NT2/D1 (cell line): ENCODE data around the gene LARP4.

Experiments
- DNase-seq: peaks from one replicate; pipeline ENCODE4 v3.0.0-alpha.2; 2011; ENCODE audit warnings: low read depth, low spot score
- H3K27me3 ChIP-seq: 2 replicates; pipeline ENCODE4 v1.6.0; 2011; ENCODE audit warnings: mild to moderate bottlenecking; ENCODE audit not compliant: insufficient read length, insufficient read depth
- H3K36me3 ChIP-seq: 2 replicates; pipeline ENCODE4 v1.6.1; 2011; ENCODE audit warnings: mild to moderate bottlenecking, low read length, mixed read lengths; ENCODE audit not compliant: insufficient read depth, insufficient read length
- H3K4me1 ChIP-seq: 2 replicates; pipeline ENCODE4 v1.5.1; 2011; ENCODE audit not compliant: insufficient read depth, insufficient read length
- H3K4me3 ChIP-seq: 2 replicates; pipeline ENCODE4 v1.5.1; 2011; ENCODE audit warnings: low read depth; ENCODE audit not compliant: insufficient read length
- H3K9ac ChIP-seq: 2 replicates; pipeline ENCODE4 v1.6.0; 2011; ENCODE audit warnings: low read depth; ENCODE audit not compliant: insufficient read length
- H3K9me3 ChIP-seq: 2 replicates; pipeline ENCODE4 v1.5.1; 2011; ENCODE audit warnings: mild to moderate bottlenecking, low read length; ENCODE audit not compliant: insufficient read depth
- SUZ12 ChIP-seq: IDR thresholded peaks from 2 replicates; pipeline ENCODE4 v1.6.1; 2011; ENCODE audit not compliant: insufficient read length, insufficient read depth; ENCODE audit errors: extremely low read depth
- YY1 ChIP-seq: IDR thresholded peaks from 2 replicates; pipeline ENCODE4 v1.6.1; 2011; ENCODE audit not compliant: insufficient read length, insufficient read depth
- ZNF274 ChIP-seq: IDR thresholded peaks from 2 replicates; pipeline ENCODE4 v1.6.1; 2011; ENCODE audit warnings: mild to moderate bottlenecking, low read depth, low read length

Gene LARP4

GRCh38 chr12:50400638-50401499, at the start of gene LARP4:
TSS of gene LARP4 (plus strand) at chr12:50400885. CDS start at chr12:50401011, 126 bp downstream.
- H3K4me1 ChIP-seq = no peaks in the 10 kb centered on the region
- H3K4me3 ChIP-seq = peak within 1 kb of the TSS; percentile 95
- TF ChIP-seq ZNF274 = no peak
- peak; percentile 7 for TF ChIP-seq YY1
- peak within 1 kb of the TSS; percentile 98 for H3K9ac ChIP-seq
- H3K27me3 ChIP-seq = no peaks in the 10 kb centered on the region
- H3K36me3 ChIP-seq = peaks cover 3% of the 10 kb centered on the region
- H3K9me3 ChIP-seq = no peaks in the 10 kb centered on the region
- DNase-seq = peak; percentile 93

- Histone ChIP-seq H3K27me3 (no peaks in the 10 kb centered on the region), H3K4me1 (peaks cover 5% of the 10 kb centered on the region), H3K36me3 (no peaks in the 10 kb centered on the region), H3K9ac (no peak overlapping the region), H3K9me3 (no peaks in the 10 kb centered on the region), H3K4me3 (no peak overlapping the region)
- no peak for TF ChIP-seq ZNF274
- TF ChIP-seq SUZ12 = no peak
- TF ChIP-seq YY1 = no peak
- no peak for DNase-seq
These were observed 49.3 kb upstream of the LARP4 start for GRCh38 chr12:50351120-50352043.

- H3K36me3 ChIP-seq = no peaks in the 10 kb centered on the region
- H3K27me3 ChIP-seq = no peaks in the 10 kb centered on the region
- DNase-seq = no peak
- no peak for TF ChIP-seq YY1
- TF ChIP-seq ZNF274 = no peak
- TF ChIP-seq SUZ12 = no peak
- no peak overlapping the region for H3K4me3 ChIP-seq
- no peaks in the 10 kb centered on the region for H3K9me3 ChIP-seq
- H3K4me1 ChIP-seq = peaks cover 5% of the 10 kb centered on the region
- peak overlapping the region; percentile 46 for H3K9ac ChIP-seq
These were observed 47.3 kb upstream of the LARP4 start for GRCh38 chr12:50353404-50353803.

GRCh38 chr12:50353869-50354593, 46.7 kb upstream of the LARP4 start:
- H3K27me3 ChIP-seq = no peaks in the 10 kb centered on the region
- no peak overlapping the region for H3K9ac ChIP-seq
- H3K36me3 ChIP-seq = no peaks in the 10 kb centered on the region
- H3K4me1 ChIP-seq = peaks cover 5% of the 10 kb centered on the region
- H3K9me3 ChIP-seq = no peaks in the 10 kb centered on the region
- DNase-seq = no peak
- no peak overlapping the region for H3K4me3 ChIP-seq
- no peak for TF ChIP-seq SUZ12
- no peak for TF ChIP-seq ZNF274
- no peak for TF ChIP-seq YY1

- Histone ChIP-seq H3K27me3 (no peaks in the 10 kb centered on the region), H3K9me3 (no peaks in the 10 kb centered on the region), H3K4me1 (peaks cover 3% of the 10 kb centered on the region), H3K4me3 (no peak overlapping the region), H3K9ac (no peak overlapping the region), H3K36me3 (no peaks in the 10 kb centered on the region)
- TF ChIP-seq YY1 (no peak), SUZ12 (no peak), ZNF274 (no peak)
- no peak for DNase-seq
These were observed 45.8 kb upstream of the LARP4 start for GRCh38 chr12:50354908-50355307.

GRCh38 chr12:50355365-50355764, 45.3 kb upstream of the LARP4 start:
- peaks cover 3% of the 10 kb centered on the region for H3K4me1 ChIP-seq
- TF ChIP-seq ZNF274 = no peak
- no peak for TF ChIP-seq SUZ12
- TF ChIP-seq YY1 = no peak
- DNase-seq = no peak
- H3K27me3 ChIP-seq = no peaks in the 10 kb centered on the region
- H3K36me3 ChIP-seq = no peaks in the 10 kb centered on the region
- no peak overlapping the region for H3K9ac ChIP-seq
- H3K4me3 ChIP-seq = no peak overlapping the region
- H3K9me3 ChIP-seq = no peaks in the 10 kb centered on the region
